GM21717 (cell line): ENCODE data around the gene GNPAT.

Experiments used
- ATAC-seq: cut with Tn5 transposase; IDR thresholded peaks from one replicate; pipeline ENCODE4 v1.9.1; 2021; ENCODE audit warnings: mild to moderate bottlenecking, moderate library complexity; ENCODE audit not compliant: unreplicated experiment

The GNPAT gene

GRCh38 chr1:231242516-231243198, 1.6 kb downstream of the GNPAT start:
- no peak for ATAC-seq

GRCh38 chr1:231248778-231249177, 7.8 kb downstream of the GNPAT start:
- no peak for ATAC-seq

GRCh38 chr1:231252336-231252735, 11.3 kb downstream of the GNPAT start:
- no peak for ATAC-seq

GRCh38 chr1:231260351-231260750, 19.3 kb downstream of the GNPAT start:
- no peak for ATAC-seq

GRCh38 chr1:231264642-231265041, 23.6 kb downstream of the GNPAT start:
- no peak for ATAC-seq

GRCh38 chr1:231265379-231265778, 24.4 kb downstream of the GNPAT start:
- ATAC-seq: no peak

- ATAC-seq: no peak
Observed at GRCh38 chr1:231266811-231267322, 25.9 kb downstream of the GNPAT start.

GRCh38 chr1:231272173-231272572, 31.2 kb downstream of the GNPAT start:
- no peak for ATAC-seq

GRCh38 chr1:231272880-231273279, 31.9 kb downstream of the GNPAT start:
- ATAC-seq: no peak

GRCh38 chr1:231274119-231274825, 33.3 kb downstream of the GNPAT start:
- no peak for ATAC-seq

GRCh38 chr1:231278100-231278790, 37.2 kb downstream of the GNPAT start:
- ATAC-seq: no peak

GRCh38 chr1:231279081-231279480, 38.1 kb downstream of the GNPAT start:
- ATAC-seq: no peak

- ATAC-seq: no peak
Observed at GRCh38 chr1:231279683-231280082, 38.7 kb downstream of the GNPAT start.

- no peak for ATAC-seq
Observed at GRCh38 chr1:231284441-231284840, 43.4 kb downstream of the GNPAT start.

- no peak for ATAC-seq
Observed at GRCh38 chr1:231286603-231287002, 45.6 kb downstream of the GNPAT start.

- no peak for ATAC-seq
Observed at GRCh38 chr1:231295938-231296337, 54.9 kb downstream of the GNPAT start.

- ATAC-seq: no peak
Observed at GRCh38 chr1:231301990-231302389, 61.0 kb downstream of the GNPAT start.

GRCh38 chr1:231310391-231310934, 69.5 kb downstream of the GNPAT start:
- no peak for ATAC-seq

- no peak for ATAC-seq
Observed at GRCh38 chr1:231311720-231312431, 70.9 kb downstream of the GNPAT start.

GRCh38 chr1:231312432-231312788, 71.4 kb downstream of the GNPAT start:
- no peak for ATAC-seq

GRCh38 chr1:231313661-231314060, 72.6 kb downstream of the GNPAT start:
- no peak for ATAC-seq
